ENCODE results near the gene AIP.

Gene AIP

DNA sequence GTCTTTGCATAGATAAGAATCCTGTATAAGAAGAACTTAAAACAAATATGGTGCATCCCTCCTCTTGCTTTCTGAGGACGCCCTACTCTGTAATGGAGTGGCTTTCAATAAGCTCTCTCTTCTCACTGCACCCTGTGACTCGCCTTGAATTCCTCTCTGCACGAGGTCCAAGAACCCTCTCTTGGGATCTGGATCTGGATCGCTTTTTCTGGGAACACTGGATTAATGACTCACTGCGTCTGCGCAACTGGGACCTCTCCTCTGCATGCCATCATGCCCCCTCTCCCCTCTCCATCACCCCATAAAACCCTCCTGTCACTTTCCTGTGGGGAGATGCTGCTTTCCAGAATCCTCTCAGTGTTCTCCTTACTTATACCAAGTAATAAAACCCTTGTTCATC lies 55.5 kb downstream of the AIP start:
- no peak for DNase-seq

- no peak for DNase-seq
Observed at GRCh38 chr11:67538823-67539505, 56.1 kb downstream of the AIP start.

DNA sequence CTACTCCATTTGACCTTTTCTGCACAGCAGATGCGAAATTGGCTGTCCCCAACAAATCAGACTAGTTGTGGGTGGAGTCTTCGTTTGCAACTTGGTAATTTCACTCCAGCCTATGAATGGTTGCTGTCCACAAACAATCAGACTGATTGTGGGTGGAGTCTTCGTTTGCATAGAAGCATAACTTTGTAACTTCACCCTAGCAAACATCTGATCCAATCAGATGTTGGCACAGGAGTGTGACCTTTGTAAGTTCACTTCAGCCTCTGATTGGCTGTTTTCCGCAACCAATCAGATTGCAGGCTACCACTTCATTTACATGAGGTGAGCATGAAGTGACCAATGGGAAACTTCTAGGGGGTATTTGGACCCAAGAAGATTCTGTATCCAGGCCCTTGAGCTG lies 56.7 kb downstream of the AIP start:
- no peak for DNase-seq
